GM12873 (cell line): Measurements from ENCODE around the gene COBL.

Source experiments
- TF ChIP-seq, protein P1 (sequence below): IDR thresholded peaks from 2 replicates; pipeline ENCODE4 v1.5.1; 2012; ENCODE audit warnings: low read depth, mild to moderate bottlenecking, moderate library complexity, low read length, control low read depth; ENCODE audit not compliant: insufficient read depth; ENCODE audit errors: missing control alignments

Gene COBL

DNA sequence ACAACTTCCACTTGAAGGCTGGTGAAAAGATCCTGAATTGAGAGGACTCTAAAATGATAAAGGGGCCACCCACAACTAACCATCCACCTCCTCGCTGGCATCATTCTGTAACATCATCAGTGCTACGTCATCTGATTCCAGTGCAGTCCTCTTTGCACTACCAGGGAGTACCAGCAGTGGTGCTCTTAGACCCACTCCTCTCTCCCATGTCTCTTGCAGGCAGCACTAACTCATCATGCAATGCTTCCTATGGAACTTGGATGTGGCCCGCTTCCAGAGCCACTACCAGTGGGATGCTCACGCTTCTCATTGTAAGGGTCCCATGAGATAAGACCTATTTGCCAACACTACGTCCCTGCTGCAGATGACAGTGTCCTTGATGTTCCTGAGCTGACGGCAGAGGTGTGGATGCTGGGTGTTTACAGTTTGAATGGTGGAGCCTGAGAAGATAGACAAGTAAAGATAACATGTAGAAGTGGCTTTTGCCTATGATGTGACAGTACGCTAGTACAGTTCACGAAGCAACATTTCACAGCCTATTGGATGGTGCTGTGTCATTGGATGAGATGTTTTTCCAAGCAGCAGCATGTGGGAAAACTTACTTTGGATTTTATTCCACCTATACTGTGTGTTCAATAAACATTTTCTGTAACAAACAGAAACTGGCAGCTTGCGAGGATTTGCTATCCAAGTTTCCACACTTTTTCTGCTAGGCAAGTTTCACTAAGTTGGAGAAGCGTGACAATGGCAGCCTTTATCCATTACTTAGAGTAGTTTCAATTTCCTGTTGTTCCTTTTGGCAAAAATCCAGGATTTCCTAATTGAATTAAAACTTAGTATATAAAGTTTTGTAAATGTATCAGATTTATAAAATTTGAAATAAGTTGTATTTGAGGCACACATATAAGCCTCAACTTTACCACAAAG, 35.8 kb upstream of the COBL start:
- TF ChIP-seq, protein P1, sequence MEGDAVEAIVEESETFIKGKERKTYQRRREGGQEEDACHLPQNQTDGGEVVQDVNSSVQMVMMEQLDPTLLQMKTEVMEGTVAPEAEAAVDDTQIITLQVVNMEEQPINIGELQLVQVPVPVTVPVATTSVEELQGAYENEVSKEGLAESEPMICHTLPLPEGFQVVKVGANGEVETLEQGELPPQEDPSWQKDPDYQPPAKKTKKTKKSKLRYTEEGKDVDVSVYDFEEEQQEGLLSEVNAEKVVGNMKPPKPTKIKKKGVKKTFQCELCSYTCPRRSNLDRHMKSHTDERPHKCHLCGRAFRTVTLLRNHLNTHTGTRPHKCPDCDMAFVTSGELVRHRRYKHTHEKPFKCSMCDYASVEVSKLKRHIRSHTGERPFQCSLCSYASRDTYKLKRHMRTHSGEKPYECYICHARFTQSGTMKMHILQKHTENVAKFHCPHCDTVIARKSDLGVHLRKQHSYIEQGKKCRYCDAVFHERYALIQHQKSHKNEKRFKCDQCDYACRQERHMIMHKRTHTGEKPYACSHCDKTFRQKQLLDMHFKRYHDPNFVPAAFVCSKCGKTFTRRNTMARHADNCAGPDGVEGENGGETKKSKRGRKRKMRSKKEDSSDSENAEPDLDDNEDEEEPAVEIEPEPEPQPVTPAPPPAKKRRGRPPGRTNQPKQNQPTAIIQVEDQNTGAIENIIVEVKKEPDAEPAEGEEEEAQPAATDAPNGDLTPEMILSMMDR, result no peak

DNA sequence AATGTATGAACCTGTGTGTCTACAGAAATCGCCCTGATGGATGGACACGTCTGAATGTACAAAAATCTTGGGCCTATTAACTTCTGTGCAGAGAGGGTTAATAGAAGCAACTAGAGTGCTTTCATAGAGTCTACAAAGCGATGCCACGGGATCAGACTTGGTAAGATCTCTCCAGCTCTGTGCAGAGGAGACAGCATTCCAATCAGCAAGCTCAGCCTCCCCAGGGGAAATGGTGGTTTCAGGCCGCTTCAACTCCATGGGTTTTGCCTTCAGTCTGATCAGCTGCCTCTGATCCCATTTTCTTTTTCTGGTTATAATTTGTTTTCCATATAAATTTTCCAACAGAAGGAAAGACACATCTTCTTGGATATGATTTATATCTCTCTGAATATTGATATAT, 35.1 kb upstream of the COBL start:
- TF ChIP-seq, protein P1, result no peak

DNA sequence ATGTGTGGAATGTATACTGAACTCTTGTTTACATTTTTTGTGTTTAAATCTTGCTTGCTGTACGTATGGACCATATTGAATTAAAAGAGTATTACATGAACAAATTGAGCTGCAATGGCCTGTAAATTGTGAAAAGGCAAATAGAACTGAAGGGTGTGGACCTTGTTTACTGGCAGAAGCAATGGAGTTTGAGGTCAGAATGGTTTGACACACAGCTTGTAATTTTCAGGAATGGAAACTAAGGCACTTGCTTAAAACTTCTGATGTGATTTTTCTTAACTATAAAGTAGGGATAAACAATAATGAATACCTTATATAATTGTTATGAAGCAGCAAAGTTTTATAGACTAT, 33.9 kb upstream of the COBL start:
- TF ChIP-seq, protein P1, result no peak

DNA sequence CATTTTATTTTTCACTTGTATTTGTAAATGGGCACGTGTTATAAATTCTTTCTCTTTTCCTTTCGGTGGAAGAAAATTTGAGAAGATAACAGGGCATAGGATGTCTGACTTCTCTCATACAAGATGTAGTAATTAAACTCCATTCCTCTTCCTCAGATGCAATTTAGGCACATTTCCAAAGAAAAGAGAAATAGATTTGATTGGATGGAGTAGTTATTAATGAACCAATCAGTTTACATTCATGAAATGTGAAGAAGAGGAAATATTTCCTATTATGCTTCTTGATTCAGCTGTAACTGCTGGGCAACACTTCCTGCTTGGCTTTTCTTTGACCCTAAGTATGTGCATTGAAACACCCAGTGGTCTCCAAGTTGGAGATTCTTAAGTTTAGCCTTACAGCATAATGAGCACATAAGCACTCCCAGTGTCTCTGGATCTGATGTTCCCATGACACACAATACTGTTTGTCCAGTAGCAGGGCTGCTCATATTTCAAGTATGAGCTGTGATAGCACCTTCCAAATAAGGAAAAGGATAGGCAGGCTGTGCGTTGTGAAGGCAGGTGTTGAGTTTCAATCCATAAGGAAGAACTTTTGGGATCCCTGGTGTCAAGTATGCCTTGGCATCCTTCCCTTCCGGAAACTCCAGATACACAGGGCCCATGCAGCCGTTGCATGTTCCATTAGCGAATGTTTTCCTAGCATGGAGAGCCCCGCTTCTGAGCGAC, 33.4 kb upstream of the COBL start:
- TF ChIP-seq, protein P1, result no peak

DNA sequence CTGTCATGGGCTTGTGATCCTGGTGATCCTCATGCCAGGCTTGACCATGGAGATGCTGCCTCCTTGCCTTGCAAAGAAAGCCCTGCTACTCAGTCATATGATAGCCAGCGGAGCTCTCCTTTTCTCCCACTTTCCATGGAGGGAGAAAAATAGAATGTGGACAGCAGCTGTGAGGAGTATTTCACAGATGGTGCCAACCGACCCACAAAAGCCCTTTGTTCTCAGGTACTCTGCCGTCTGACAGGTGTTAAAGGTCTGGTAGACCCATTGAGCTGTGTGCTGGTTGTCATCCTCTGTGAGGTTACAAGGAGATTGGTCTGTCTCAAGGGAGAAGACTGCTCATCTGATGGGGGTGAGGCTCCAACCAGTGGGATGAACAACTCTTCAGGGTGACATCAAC, 29.5 kb upstream of the COBL start:
- TF ChIP-seq, protein P1, result no peak

DNA sequence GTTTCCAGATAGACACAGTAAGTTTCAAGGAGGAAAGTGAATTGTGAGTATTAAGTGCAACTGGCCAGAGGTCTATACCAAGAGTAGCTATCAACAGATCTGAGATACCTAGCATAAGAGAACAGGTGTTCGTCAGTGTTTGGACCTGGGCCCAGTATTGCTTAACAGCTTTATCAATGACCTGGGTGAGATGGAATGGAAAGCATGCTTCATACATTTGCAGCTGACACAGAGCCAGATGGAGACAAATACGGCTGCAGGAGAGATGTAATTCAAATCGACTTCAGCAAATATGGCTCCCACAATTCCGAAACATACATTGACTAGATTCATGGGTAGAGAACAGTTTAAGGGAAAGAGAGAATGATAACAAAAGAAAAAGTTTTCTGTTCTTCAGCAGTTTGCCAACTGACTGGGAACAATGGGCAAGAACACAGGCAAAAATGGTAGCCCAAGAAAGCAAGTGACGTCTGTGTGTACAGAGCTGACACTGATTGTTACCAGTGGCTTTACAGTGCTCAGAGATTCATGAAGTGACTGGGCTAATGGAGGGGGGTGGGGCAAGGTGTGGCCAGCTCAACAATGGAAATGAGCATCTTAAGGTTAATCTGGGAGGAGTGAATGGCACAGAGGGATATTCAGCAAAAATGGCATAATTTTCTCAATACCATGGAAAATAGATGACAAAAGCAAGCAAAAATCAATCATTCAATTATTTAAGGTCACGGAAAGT, 28.0 kb upstream of the COBL start:
- TF ChIP-seq, protein P1, result no peak

DNA sequence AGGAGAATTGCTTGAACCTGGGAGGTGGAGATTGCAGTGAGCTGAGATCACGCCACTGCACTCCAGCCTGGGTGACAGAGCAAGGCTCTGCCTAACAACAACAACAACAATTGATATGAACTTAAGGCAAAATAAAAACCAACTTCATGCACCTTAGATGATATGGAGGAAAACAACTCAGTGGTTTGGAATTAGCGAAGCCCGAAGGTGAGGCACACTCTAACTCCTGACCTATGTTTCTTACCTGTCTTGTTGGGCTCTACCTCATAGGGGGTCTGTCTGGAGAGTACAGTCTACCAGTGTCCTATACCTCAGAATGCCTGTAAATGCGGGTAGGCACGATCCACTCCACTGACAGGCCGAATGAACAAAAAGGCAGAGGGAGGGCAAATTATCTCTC, 24.3 kb upstream of the COBL start:
- TF ChIP-seq, protein P1, result no peak
